ENCODE results near the gene NUDT17. TPM values are rescaled to one million over a fixed set of nuclear protein-coding genes. Genes with fewer than 3 reads are reported as not detected.
"Not testable (repeated sequence)": the region's sequence is repeated elsewhere in the genome, so short reads cannot be mapped to it uniquely, and the experiment has no call there.

NUDT17 gene
- total RNA-seq, 1 experiment from 2014 or later, result 1.8 TPM

GRCh38 chr1:145818095-145818494 is 27.3 kb upstream of the NUDT17 start:
- H3K4me3 ChIP-seq (replicated peaks in 1 of 2; ENCODE audit: low read depth in 1 of 2, low read length in 2 of 2); intact Hi-C loops (cut with micrococcal nuclease); H3K9me3 ChIP-seq (ENCODE audit: control insufficient read depth in 1 of 2, insufficient read depth in 1 of 2, low read depth in 1 of 2, low read length in 2 of 2); H3K9me2 ChIP-seq (ENCODE audit: insufficient read depth); RAD21 ChIA-PET (ENCODE audit: low non-redundant PET in 1 of 2, low total read pairs in 2 of 2, uncharacterized antibody in 2 of 2, unreplicated experiment in 2 of 2); H3K27me3 ChIP-seq (ENCODE audit: insufficient read depth, low read length); POLR2A ChIA-PET; DNase-seq (ENCODE audit: low read depth, low spot score); BruUV-seq (replicated peaks); H3K79me2 ChIP-seq (ENCODE audit: insufficient read depth, low read length); H3K36me3 ChIP-seq (ENCODE audit: control insufficient read depth in 1 of 2, insufficient read depth in 2 of 2, low read length in 2 of 2); H3K9ac ChIP-seq (ENCODE audit: low read length); H4K20me1 ChIP-seq (ENCODE audit: insufficient read depth); H2AFZ ChIP-seq (ENCODE audit: low read depth, low read length, poor library complexity, severe bottlenecking); CTCF ChIA-PET: not testable (repeated sequence)
- peak; percentile 72 for ATAC-seq
- Histone ChIP-seq H3K4me1 (ENCODE audit: control insufficient read depth in 1 of 2, insufficient read depth in 2 of 2, low read length in 2 of 2) (peaks cover 5 to 13% of the 10 kb centered on the region in 2 experiments; a peak in 3 of 4 replicates), H3K4me2 (ENCODE audit: low read length) (peak overlapping the region; percentile 63), H3K27ac (ENCODE audit: low read depth, low read length) (peak overlapping the region; percentile 45; the same call in 1 of the 2 replicates)

- H3K27ac ChIP-seq (ENCODE audit: low read depth, low read length); H2AFZ ChIP-seq (ENCODE audit: low read depth, low read length, poor library complexity, severe bottlenecking); CTCF ChIA-PET; POLR2A ChIA-PET; H3K27me3 ChIP-seq (ENCODE audit: insufficient read depth, low read length); ATAC-seq; H3K9me2 ChIP-seq (ENCODE audit: insufficient read depth); RAD21 ChIA-PET (ENCODE audit: low non-redundant PET in 1 of 2, low total read pairs in 2 of 2, uncharacterized antibody in 2 of 2, unreplicated experiment in 2 of 2); BruUV-seq (replicated peaks); H3K9me3 ChIP-seq (ENCODE audit: control insufficient read depth in 1 of 2, insufficient read depth in 1 of 2, low read depth in 1 of 2, low read length in 2 of 2); H3K4me3 ChIP-seq (replicated peaks in 1 of 2; ENCODE audit: low read depth in 1 of 2, low read length in 2 of 2); H4K20me1 ChIP-seq (ENCODE audit: insufficient read depth); H3K9ac ChIP-seq (ENCODE audit: low read length); DNase-seq (ENCODE audit: low read depth, low spot score): not testable (repeated sequence)
- Histone ChIP-seq H3K36me3 (ENCODE audit: control insufficient read depth in 1 of 2, insufficient read depth in 2 of 2, low read length in 2 of 2) (peaks cover 15 to 18% of the 10 kb centered on the region in 2 experiments; a peak in 3 of 4 replicates), H3K4me2 (ENCODE audit: low read length) (0 out of 2 replicates have a peak overlapping the region, but pooled peaks have one; percentile 28), H3K4me1 (ENCODE audit: control insufficient read depth in 1 of 2, insufficient read depth in 2 of 2, low read length in 2 of 2) (peaks cover 7 to 15% of the 10 kb centered on the region in 2 experiments; a peak in 3 of 4 replicates), H3K79me2 (ENCODE audit: insufficient read depth, low read length) (peaks cover 36% of the 10 kb centered on the region)
- intact Hi-C loops (cut with micrococcal nuclease), result loop anchor here (5.0 kb wide), 1 partner anchor 41 kb away; no protein-coding TSS in a partner anchor
These were observed 22.6 kb upstream of the NUDT17 start for GRCh38 chr1:145822779-145823331.

Data from HCT116 (cell line).